ENCODE results near the gene SLC2A9.

- TF ChIP-seq POLR2A (IDR thresholded peaks at IDR 0.05) (no peak), CTCF (IDR thresholded peaks at IDR 0.05) (no peak)
Observed at GRCh38 chr4:9913846-9914245, 107.5 kb downstream of the SLC2A9 start.
